NOMO-1 (cell line): ENCODE data around the gene C4orf50.

Source experiments
- DNase-seq, 2 experiments: peaks; one replicate each; lab custom pipeline; 2025; ENCODE audit not compliant: unreplicated experiment in 2 of 2; lab: John Stamatoyannopoulos, UW

C4orf50 gene

DNA sequence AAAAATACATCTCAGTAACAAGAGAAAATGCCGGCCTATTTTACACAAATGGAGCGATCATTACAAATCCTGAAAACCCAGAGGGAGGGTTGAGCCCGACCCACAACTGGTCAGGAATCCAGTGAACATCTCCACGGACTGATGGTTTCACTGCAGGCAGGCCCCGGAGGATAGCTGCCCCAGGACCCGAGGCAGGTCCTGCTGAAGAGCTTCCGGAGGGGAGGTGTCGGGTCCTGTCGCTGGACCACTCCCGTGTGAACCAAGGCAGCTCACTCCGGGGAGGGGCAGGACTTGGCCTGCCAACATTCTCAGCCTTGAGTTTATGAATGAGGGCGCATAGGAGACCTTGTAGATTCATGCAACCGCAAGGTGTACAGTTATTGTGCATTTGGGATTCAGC is 120.6 kb downstream of the C4orf50 start:
- no peak for DNase-seq

DNA sequence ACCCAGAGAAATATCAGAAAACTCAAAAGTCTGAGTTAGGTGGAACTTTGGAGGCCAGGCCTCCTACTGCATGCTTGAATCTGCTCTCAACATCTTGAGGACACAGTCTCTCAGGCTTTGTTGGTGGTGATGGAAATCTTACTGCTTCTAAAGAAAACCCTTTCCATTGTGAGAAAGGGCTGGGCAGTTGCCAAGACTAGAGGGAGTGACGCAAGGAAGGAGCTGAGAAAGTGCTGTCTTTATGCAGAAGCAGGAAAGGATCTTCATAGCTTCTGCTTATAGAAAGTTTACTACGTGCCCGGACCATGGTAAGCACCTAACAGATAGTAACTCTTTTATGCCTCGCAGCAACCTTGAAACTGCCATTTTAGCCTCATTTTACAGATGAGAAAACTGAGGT is 122.9 kb downstream of the C4orf50 start:
- no peak for DNase-seq

DNA sequence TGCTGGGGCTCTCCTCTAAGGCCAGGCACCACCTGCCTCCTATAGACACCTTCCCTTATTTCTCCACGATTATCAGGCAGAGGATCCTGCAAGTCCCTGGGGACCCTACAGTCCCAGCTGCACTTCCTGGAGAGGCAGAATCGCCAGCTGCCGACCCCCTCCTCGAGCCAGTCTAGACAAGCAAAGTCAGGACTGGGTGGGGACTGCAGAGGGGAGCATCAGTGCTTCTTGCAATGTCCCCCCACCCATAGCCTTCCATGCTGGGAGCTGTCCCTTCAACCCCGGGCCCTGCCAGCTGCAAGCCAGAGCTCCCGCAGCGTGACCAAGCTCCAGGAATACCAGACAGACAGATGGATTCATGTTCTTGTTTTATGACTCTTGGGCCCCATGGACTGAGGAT is 124.0 kb downstream of the C4orf50 start:
- DNase-seq: no peak

DNA sequence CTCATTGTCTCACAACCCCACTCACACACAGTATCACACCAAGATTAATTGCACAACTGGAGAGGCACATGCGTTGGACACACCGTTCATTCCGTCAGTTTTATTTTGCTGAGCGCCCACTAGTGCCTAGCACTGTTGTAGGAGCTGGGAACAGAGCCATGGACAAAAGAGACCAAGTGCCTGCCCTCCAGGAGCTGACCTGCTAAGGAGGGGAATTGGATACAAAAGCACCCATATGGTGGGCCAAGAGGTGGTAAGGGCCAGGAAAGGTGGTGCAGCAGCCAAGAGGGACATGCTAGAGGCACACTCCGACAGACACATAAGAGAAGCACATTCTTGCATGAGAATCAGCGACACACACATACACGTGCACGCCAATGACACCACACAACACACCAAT is 124.6 kb downstream of the C4orf50 start:
- DNase-seq: no peak

DNA sequence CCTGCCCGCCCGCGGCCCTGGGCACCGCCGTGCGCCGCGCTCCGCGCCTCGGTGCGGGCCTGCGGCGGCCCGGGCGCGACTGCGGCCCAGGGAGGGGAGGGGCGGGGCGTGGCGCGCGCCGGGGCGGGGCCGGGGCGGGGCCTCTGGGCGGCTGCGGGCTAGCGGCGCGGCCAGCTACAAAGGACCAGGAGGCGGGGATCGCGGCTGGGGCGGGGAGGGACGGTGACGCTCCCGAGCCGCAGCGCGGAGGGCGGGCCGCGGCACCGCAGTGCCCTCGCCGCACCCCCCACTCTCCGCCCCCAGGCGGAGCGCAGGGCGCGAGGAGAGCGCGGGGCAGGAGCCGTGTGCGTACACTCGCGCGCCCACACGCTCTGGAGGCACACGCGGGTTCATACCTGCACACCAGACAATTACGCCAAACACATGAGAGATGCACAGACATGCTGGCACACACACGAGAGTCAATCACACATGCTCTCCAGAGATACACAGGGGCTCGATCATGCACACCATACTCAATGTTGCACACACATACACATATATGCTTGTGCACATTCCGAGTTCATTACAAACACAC is 125.1 kb downstream of the C4orf50 start, which contains the start of gene CRMP1:
CRMP1 (minus strand) TSS at position 83 of the 577 bp plus-strand sequence. CDS start 117 bp downstream, outside the sequence.
- DNase-seq: no peak

DNA sequence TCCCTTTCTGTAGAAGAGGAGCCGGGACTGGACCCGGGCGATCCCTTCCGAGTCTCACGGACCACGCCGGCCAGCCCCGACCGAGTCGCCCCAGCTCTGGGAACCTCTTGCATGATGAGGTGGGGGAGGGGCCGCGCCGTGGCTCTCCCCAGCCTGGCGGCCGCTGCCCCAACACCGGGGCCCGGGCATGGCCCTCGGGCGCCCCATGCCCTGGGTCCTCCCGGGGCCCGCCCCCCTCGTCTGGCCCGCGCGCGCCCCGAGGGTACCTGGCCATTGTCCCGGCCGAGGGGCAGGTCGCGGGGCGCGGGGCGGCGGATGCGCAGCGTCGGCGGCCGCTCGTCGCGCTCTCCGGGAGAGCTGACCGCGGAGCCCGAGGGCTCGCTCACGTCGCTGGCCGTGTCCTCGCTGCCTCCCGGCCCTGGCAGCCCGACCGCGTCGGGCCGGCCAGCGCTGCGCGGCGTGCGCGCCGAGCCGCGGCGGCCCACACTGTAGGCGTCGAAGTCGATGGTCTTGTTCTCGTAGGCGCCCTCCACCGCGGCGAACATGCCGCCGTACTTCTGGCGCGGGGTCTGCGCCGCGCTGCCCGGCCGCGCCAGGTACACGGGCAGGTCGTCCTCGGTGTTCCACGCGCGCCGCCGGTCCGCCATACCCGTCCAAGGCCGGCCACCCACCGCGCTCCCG is 125.8 kb downstream of the C4orf50 start:
- no peak for DNase-seq

DNA sequence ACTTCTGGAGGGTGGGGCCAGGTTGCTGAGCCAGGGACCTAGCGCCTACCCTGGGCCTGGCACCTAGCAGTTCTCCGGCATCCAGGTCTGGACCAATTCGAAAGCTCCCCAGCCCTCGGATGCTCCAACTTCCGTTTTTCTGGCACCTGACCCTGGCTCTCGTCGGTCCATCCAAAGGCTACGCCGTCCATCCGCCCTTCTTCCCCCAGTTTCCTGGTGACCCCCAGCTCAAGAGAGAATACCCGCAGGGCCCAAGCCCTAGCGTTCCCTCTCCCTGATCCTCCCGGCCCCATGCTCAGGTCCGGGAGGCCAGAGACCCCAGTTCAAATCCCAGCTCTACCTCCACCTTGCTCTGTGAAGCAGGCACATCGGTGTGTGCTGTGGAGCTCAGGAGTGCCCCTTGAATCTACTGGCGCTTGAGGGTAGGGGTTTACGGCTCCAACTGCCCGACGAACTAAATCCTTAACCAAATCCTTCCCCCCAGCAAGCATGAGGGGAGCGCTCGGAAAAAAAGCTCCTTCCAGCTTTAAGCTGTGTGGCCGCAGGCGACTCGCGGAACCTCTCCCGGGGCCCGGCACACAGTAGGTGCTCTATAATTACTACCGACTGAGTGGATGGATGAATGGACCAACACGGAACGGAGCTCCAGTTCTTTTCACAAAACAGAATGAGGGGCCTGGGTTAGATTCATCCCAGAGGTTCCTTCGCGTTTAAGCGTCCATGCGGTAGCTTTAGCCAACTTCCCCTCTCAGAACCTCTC is 126.5 kb downstream of the C4orf50 start:
- no peak for DNase-seq

DNA sequence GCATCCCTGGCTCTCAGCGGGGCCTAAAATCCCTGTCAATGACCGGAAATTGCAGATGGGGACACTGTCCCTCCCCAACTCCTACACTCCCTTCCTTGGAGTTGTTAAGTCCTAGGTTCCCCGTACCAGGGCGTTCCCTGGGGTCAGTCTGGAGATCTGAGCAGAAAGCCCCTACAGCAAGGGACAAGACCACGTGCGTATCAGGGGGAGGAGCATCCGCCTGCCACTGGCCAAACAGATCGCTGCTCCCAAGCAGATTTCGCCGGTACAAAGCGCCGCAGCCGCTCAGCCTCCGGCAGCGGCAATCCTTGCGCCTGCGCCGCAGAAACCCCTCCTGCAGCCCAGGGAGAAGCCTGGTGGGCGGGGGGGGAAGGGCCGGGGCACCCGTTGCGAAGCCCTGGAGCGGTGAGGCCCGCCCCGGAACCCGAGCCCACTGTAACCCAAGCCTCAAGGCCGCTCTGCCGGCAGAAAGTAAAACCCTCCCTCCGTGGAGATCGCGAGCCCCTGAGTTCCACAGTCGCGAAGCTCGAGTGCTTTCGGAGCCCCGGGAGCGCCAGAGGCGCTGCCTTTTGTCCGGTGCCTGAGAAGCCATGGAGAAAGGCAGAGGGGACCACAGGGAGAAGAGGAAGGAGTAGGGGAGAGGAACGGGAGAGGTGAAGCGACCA is 128.0 kb downstream of the C4orf50 start:
- no peak for DNase-seq

DNA sequence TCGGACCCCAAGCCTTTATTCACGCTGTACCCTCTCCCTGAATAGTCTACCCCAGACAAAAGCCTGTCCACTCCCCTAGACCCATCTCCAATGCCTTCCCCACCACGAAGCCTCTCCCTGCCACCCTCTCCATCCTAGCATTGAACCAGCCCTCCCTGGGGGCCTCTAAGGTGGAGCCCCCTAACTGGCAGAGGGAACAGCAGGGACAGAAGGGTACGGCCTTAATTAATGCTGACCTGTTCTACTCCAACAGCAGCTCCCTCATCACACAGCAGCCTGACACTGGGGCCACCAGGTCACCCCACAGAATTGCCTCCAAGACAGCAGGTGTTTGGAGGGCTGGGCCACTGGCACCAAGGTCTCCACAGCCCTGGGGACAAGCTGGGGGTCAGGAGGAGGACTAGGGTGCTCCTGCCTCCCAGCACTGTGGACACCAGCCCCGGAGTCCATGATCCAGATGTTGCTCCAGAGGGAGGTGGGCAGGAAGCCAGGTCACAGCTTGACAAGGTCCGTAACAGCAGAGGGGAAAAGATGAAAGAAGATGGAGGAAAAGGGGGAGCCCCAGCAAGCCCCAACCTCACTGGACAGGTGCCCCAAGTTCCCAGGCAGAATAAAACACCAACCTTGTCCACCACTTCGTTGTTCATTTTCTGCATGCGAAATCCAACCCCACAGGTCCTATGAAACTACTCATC is 129.1 kb downstream of the C4orf50 start:
- no peak for DNase-seq

DNA sequence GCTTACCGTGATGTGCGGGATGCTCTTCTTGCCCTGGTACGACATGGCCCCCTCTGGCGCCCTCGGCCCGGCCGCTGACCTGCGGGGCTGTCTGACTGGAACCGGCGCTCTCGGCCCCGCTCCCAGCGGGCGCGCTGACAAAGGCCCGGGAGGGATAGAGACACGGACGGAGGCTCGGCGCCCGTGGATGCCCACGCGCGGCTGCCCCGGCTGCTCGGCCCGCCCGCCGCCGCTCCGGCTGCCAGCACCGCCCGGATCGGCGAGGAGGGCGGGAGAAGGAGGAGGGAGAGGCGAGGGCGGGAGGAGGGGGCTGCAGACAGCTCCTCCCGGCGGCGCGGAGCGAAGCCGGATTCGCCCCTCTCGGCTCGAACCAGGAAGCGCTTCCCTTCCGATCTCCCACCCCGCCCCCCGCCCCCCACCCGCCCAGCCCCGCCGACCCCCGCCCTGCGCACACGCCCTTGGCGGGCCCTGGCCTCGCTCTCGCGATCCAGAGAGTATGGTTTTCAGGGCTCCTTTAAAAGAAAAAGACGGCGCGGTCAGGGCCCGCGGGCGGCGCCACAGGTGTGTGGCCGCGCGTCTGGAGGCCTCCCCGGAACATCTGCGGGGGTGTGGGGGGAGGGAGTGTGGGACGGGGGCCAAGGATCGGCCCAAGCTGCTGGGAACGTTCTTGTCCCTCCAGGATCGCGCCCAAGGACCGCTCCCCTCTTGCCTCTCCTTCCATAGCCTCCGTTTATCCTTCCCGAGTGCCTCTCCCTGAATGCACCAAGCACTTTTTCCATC is 129.8 kb downstream of the C4orf50 start:
- no peak for DNase-seq

DNA sequence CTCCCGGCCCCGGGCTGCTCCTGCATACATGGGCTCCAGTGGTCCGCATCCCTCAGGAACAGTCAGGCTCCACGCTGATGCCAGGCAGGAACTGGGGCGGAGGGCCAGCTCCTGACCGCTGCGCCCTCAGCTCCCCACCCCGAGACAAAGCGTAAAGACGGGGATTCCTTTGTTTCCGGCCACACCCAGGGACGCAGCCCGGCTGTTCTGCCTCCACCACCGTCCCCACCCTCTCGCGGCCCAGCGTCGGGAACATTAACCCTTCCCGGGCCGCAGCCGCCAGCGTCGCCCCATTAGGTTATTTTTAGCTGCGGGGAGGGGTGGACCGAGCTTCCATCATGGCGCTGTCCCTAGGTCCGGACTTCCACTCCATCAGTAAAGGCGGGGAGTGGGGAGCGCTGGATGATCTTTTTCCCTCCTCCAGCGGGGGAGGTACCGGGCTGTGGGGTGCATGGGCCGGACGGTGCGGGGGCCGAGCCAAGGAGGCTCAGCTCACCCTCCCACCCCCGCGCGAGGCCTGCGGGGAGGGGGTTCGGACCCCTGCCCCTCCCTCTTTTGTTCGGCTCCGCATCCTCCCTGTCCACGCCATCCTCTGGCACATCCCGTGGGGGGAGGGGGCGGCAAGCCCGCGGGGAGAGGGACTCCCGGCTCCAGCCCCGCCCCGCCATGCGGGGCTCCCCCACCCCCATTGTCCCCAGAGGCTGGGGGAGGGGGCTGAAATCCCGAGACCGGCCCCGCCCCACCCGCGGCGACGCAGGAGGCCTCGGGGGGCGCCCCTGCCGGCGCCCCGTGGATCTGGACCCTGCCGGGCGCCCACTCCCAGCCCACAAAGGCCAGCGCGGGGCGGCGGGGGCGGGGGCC is 130.6 kb downstream of the C4orf50 start:
- no peak for DNase-seq

DNA sequence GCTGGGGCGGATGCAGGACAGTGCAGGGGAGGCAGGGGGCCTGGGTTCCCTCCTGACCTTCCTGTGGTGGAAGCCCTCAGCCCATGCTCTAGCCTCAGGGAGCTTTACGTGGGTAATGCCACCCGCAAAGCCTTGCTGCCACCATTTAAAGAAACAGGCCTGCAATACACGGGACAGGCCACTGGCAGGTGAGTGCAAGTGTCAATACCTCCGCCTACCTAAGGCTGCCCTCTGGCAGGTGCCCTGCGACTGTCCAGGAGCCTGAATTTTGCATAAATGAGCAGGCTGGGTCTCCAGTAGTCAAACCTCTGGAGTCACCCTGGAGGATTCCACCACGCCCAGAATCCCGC is 131.2 kb downstream of the C4orf50 start:
- DNase-seq: no peak

DNA sequence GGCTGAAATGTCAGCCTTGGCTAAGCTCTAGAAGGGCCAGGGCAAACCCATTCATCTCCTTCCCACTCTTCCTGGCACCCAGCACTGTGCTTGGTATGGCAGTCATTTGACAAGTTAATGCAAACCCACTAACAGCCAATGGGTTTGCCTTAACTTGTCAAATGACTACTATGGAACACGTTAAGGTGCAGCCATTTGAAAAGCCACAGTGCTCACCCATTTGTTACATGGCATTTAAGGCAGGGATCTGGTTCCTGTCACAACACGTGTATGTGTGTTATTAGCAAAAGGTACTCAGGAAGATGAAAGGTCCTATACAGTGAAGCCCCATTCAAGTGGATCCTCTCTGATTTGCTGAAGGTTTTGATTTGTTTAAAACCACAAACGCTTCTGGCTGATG is 132.5 kb downstream of the C4orf50 start:
- no peak for DNase-seq

DNA sequence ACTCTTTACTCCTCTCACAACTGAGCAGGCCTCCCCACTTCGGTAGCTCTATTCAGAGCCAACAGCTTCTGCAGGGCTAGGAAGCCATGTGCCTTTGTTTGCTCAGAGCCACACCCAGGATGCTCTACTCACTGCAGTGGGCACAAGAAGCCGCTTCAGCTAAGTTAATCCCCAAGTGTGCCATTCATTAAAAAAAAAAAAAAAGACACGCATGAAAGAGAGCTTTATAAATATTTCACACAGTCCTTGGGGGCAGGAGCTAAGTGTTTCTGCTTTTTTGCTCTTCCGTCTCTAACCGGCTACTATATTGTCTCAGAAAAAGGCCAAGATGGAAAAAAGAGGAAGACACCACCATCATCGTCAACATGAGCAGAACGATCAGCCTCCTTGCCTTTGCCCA is 133.4 kb downstream of the C4orf50 start:
- no peak for DNase-seq

DNA sequence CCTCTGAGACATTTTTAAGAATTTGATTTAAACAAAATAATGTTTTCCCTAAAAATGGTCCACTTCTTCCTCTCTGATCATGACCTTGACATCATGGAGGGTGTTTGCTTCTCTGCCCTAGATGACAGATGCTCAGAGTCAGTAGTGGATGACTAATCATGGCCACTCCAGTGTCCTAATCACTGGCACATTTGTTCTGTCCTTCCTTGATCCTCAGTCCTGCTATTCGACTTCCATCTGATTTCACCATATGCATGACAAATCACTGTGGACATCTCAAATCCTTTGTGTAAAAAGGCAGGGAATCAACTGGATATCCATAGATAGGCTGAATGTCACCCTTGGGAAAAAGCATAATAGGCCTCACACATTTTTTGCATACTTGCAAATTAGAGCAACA is 134.3 kb downstream of the C4orf50 start:
- no peak for DNase-seq

DNA sequence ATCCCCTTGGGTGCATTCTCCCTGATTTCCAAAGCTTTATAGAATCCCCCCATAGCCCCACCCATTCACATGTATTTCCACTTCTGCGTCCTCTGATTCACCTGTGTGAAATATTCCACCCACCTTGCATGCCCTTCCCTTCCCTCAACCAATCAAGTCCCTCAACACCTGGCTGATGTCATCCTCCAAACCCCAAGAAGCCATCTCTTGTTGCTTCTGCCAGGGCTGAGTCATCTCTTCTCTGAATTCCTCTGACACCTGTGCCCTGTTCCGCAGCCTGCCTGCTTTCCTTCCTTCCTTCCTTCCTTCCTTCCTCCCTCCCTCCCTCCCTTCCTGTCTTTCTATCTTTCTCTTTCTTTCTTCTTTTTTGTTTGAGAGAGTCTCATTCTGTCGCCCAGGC is 135.3 kb downstream of the C4orf50 start:
- no peak for DNase-seq

DNA sequence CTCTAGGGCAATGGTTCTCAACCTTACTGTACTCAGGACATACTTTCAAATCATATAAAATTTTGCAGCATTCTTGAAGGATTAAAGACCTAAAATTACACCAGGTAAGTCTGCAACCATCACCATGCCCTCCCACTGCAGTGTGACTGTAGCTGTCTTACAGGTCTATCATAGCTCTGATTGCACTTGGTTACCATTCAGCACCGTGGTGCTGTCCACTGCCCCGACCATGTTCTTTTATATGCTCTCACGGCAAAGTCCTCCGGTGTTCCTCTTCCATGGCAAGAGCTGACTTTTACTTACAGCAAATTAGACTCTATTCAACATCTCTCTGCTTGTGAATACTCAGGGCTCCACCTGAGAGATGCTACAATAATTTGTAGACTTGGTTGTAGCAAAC is 136.9 kb downstream of the C4orf50 start:
- no peak for DNase-seq

DNA sequence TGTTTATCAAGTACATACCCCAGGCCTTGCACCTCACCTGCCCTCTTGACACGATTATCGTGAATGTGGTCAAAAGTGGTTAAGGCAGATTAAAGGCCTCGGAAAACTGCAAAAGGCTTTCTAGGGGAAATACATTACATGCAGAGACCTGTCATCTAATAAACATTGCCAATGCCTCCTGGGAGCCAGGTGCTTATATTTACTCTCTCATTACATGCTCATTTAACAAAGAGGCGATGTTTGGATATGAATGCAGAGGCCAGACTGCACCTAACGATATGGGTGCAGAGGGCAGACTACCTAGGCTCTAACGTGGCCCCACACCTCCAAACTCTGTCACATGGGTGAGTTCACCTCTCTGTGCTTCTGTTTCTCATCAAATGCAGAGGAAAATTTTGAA is 139.9 kb downstream of the C4orf50 start:
- no peak for DNase-seq

DNA sequence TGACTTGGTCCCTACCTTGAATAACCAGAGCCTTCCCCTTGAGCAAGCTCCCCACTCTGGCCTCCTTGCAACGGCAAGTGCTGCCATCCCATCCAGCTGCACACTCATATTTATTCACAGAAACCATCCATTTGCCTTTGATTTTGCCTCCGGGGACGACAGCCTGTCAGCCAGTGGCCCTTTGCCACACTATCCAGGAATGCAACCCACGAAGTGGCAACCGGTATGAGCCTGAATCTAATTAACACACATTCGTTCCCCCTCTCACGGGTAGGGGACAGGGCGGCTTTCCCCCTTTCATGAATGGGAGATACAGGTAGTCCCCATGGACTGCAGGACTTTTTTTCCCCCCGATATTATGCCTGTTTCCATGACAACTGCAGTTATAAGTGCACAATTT is 140.8 kb downstream of the C4orf50 start:
- DNase-seq: no peak
